Upper lobe of left lung (tissue), 6 donors: Measurements from ENCODE around the gene EPHA8. TPM values are rescaled to one million over a fixed set of nuclear protein-coding genes. Genes with fewer than 3 reads are reported as not detected.

Experiments used
- ATAC-seq, 2 donors: fragments of 200-7000 bp; cut with Tn5 transposase; one replicate each; pipeline ENCODE4 v1.9.1; 2022; ENCODE audit warnings: mild to moderate bottlenecking in 2 of 2, moderate library complexity in 2 of 2; ENCODE audit not compliant: low FRiP score in 2 of 2
- DNase-seq, 2 donors: peaks; one replicate each; pipeline ENCODE4 v3.0.0-alpha.2; 2019 to 2020
- H3K27ac ChIP-seq, 4 donors: fragments of 200-600 bp; sonication (generic); one replicate each; pipeline ENCODE4 v1.5.1; 2016 to 2019
- H3K27me3 ChIP-seq, 4 donors: fragments of 200-600 bp; sonication (generic); one replicate each; pipeline ENCODE4 v1.5.1; 2017 to 2019
- H3K36me3 ChIP-seq, 4 donors: fragments of 200-600 bp; sonication (generic); one replicate each; pipeline ENCODE4 v1.5.1; 2016 to 2019
- H3K4me1 ChIP-seq, 4 donors: fragments of 200-600 bp; sonication (generic); one replicate each; pipeline ENCODE4 v1.5.1; 2018 to 2019
- H3K4me3 ChIP-seq, 4 donors: fragments of 200-600 bp; sonication (generic); one replicate each; pipeline ENCODE4 v1.5.1; 2017 to 2019; ENCODE audit warnings: mild to moderate bottlenecking in 2 of 4, moderate library complexity in 1 of 4
- H3K9me3 ChIP-seq, 4 donors: fragments of 200-600 bp; sonication (generic); one replicate each; pipeline ENCODE4 v1.5.1; 2018 to 2019
- CTCF ChIP-seq, 6 experiments: fragments of 450-650 bp in 4 of 6; fragments of 200-600 bp in 2 of 6; sonication (generic) in 2 of 6; IDR thresholded peaks; one replicate each; pipeline ENCODE4 v1.5.1; 2016 to 2019; ENCODE audit warnings: antibody characterized with exemption in 6 of 6
- EP300 ChIP-seq, 4 donors: sonication (generic); formaldehyde crosslinking; IDR thresholded peaks; one replicate each; pipeline ENCODE4 v1.5.1; 2017; ENCODE audit warnings: antibody characterized with exemption in 4 of 4, control low read depth in 2 of 4
- POLR2A ChIP-seq, 4 donors: fragments of 450-650 bp; IDR thresholded peaks; one replicate each; pipeline ENCODE4 v1.5.1; 2016 to 2017; ENCODE audit warnings: antibody characterized with exemption in 4 of 4, mild to moderate bottlenecking in 2 of 4
- POLR2AphosphoS5 ChIP-seq, 2 donors: sonication (generic); formaldehyde crosslinking; IDR thresholded peaks; one replicate each; pipeline ENCODE4 v1.5.1; 2017; ENCODE audit warnings: antibody characterized with exemption in 2 of 2
- WGBS, 2 donors: methylation state at CpG; one replicate each; pipeline ENCODE4 v1.1.5; 2017 to 2018; 5-methylcytosine and 5-hydroxymethylcytosine counted together
- total RNA-seq, 6 donors: library from RNA; depleted of rRNA in 4 of 6; stranded (reverse); fragments of >200 nt in 4 of 6; gene quantifications; one replicate each; pipeline versions ENCODE4 v1.1.0 to v1.2.1, GENCODE V29; 2016 to 2021
- donor health status: DM: no; HTN: no; CAD: no; lungs with moderate emphysema.
- donor health status: DM: no; HTN: yes; CAD: no; lungs with severe emphysema.

EPHA8 gene
- total RNA-seq, 6 donors from 2014 or later: not detected

GRCh38 chr1:22626237-22627157 lies 63.2 kb downstream of the EPHA8 start:
- no peaks in the 10 kb centered on the region for H3K9me3 ChIP-seq
- WGBS, 2 donors: 11 to 21% methylated on average over 17 to 20 of the region's 20 CpGs
- H3K27me3 ChIP-seq: peaks cover 0 to 2% (median 0%) of the 10 kb centered on the region in 4 donors
- no peak for DNase-seq
- H3K4me1 ChIP-seq: no peaks in the 10 kb centered on the region
- H3K27ac ChIP-seq: no peak overlapping the region
- TF ChIP-seq EP300 (IDR thresholded peaks at IDR 0.05): no peak
- no peak for TF ChIP-seq POLR2AphosphoS5 (IDR thresholded peaks at IDR 0.05)
- no peak for TF ChIP-seq CTCF (IDR thresholded peaks at IDR 0.05)
- no peak for TF ChIP-seq POLR2A (IDR thresholded peaks at IDR 0.05)
- no peak overlapping the region for H3K4me3 ChIP-seq
- no peak for ATAC-seq
- H3K36me3 ChIP-seq: no peaks in the 10 kb centered on the region

- ATAC-seq (no peak), DNase-seq (no peak)
- Histone ChIP-seq H3K4me3 (no peak overlapping the region), H3K4me1 (no peaks in the 10 kb centered on the region), H3K27me3 (peaks cover 0 to 2% (median 0%) of the 10 kb centered on the region in 4 donors), H3K27ac (no peak overlapping the region), H3K9me3 (no peaks in the 10 kb centered on the region), H3K36me3 (no peaks in the 10 kb centered on the region)
- TF ChIP-seq POLR2A (IDR thresholded peaks at IDR 0.05) (no peak), CTCF (IDR thresholded peaks at IDR 0.05) (no peak), EP300 (IDR thresholded peaks at IDR 0.05) (no peak), POLR2AphosphoS5 (IDR thresholded peaks at IDR 0.05) (no peak)
- WGBS, 2 donors: 33 to 42% methylated on average over 1 to 5 of the region's 5 CpGs
These were observed 64.0 kb downstream of the EPHA8 start for GRCh38 chr1:22627331-22627730.

GRCh38 chr1:22628698-22629444 lies 65.6 kb downstream of the EPHA8 start:
- Histone ChIP-seq H3K4me3 (no peak overlapping the region), H3K27me3 (peaks cover 0 to 2% (median 0%) of the 10 kb centered on the region in 4 donors), H3K36me3 (no peaks in the 10 kb centered on the region), H3K4me1 (no peaks in the 10 kb centered on the region), H3K27ac (no peak overlapping the region), H3K9me3 (no peaks in the 10 kb centered on the region)
- TF ChIP-seq POLR2AphosphoS5 (IDR thresholded peaks at IDR 0.05) (no peak), POLR2A (IDR thresholded peaks at IDR 0.05) (no peak), CTCF (IDR thresholded peaks at IDR 0.05) (no peak), EP300 (IDR thresholded peaks at IDR 0.05) (no peak)
- ATAC-seq (no peak), DNase-seq (no peak)
- 48% methylated on average over 11 of the region's 11 CpGs for WGBS, 2 donors

GRCh38 chr1:22629886-22630285 lies 66.6 kb downstream of the EPHA8 start:
- 35 to 44% methylated on average over 2 of the region's 2 CpGs for WGBS, 2 donors
- no peaks in the 10 kb centered on the region for H3K4me1 ChIP-seq
- no peak for ATAC-seq
- H3K9me3 ChIP-seq: no peaks in the 10 kb centered on the region
- H3K36me3 ChIP-seq: no peaks in the 10 kb centered on the region
- DNase-seq: no peak
- H3K4me3 ChIP-seq: no peak overlapping the region
- H3K27me3 ChIP-seq: peaks cover 0 to 2% (median 0%) of the 10 kb centered on the region in 4 donors
- no peak for TF ChIP-seq CTCF (IDR thresholded peaks at IDR 0.05)
- no peak for TF ChIP-seq POLR2A (IDR thresholded peaks at IDR 0.05)
- no peak for TF ChIP-seq POLR2AphosphoS5 (IDR thresholded peaks at IDR 0.05)
- no peak for TF ChIP-seq EP300 (IDR thresholded peaks at IDR 0.05)
- no peak overlapping the region for H3K27ac ChIP-seq
